Mucosa of descending colon (tissue), 3 donors: ENCODE data around the gene JADE2. TPM values are rescaled to one million over a fixed set of nuclear protein-coding genes. Genes with fewer than 3 reads are reported as not detected.

Experiments
- ATAC-seq: fragments of 200-7000 bp; cut with Tn5 transposase; one replicate; pipeline ENCODE4 v1.9.1; 2020; ENCODE audit warnings: mild to moderate bottlenecking, moderate library complexity
- DNase-seq, 3 donors: peaks; one replicate each; pipeline ENCODE4 v3.0.0-alpha.2; 2020
- H3K36me3 ChIP-seq: fragments of 200-600 bp; one replicate; pipeline ENCODE4 v1.8.0; 2021; ENCODE audit warnings: low read depth, mild to moderate bottlenecking
- H3K4me1 ChIP-seq: fragments of 200-600 bp; one replicate; pipeline ENCODE4 v1.8.0; 2021; ENCODE audit warnings: low read depth, mild to moderate bottlenecking
- H3K4me3 ChIP-seq: fragments of 200-600 bp; one replicate; pipeline ENCODE4 v1.8.0; 2021; ENCODE audit warnings: mild to moderate bottlenecking
- H3K9me3 ChIP-seq: fragments of 200-600 bp; one replicate; pipeline ENCODE4 v1.8.0; 2021; ENCODE audit warnings: mild to moderate bottlenecking
- intact Hi-C, 2 donors: fragments of 100-400 bp; cut with DNase I in 1 of 2; cut with micrococcal nuclease in 1 of 2; formaldehyde crosslinking; loops; one replicate each; pipeline versions ENCODE4 v1.11.0 to v1.11.1; 2022; cut with DNase I, micrococcal nuclease
- total RNA-seq, 3 donors: library from RNA; stranded (reverse); fragmentation: NEBNext Ultra II Directional in 2 of 3; extraction: Animal tissue kit (Norgen Biotek cat#: 25700) in 2 of 3; gene quantifications; one replicate each; pipeline versions ENCODE4 v1.2.1 to v1.2.4, GENCODE V29; 2021 to 2023
- TF ChIP-seq, protein P1 (sequence below): fragments of 200-600 bp; IDR thresholded peaks from one replicate; pipeline ENCODE4 v1.8.0; 2022; ENCODE audit warnings: antibody characterized with exemption, mild to moderate bottlenecking
- donor health status: DM: no; HTN: no; CAD: no; lungs with moderate emphysema.
- donor health status: DM: no; HTN: no; CAD: no.
- donor health status: DM: no; HTN: yes; CAD: no.

The JADE2 gene
- total RNA-seq, 3 donors from 2014 or later, result 31.9 to 69.9 (median 36.2) TPM

DNA sequence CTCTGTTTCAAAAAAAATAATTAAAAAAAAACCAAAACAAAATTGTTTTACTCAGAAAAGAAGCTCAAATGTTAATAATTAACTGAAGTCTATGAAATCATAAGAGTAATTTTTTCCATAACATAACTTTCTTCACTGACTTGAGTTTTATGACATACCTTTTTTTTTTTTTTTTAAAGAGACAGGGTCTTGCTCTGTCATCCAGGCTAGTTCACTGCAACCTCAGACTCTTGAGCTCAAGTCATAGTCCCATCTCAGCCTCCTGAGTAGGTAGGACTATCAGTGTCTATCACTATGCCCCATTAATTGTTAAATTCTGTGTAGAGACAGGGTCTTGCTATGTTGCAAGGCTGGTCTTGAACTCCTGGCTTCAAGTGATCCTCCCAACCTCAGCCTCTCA, 85.3 kb downstream of the JADE2 start:
- no peak overlapping the region for H3K4me3 ChIP-seq
- no peaks in the 10 kb centered on the region for H3K36me3 ChIP-seq
- intact Hi-C loops, result no loop called here
- H3K9me3 ChIP-seq, result no peaks in the 10 kb centered on the region
- ATAC-seq, result peak; percentile 16
- TF ChIP-seq, protein P1, sequence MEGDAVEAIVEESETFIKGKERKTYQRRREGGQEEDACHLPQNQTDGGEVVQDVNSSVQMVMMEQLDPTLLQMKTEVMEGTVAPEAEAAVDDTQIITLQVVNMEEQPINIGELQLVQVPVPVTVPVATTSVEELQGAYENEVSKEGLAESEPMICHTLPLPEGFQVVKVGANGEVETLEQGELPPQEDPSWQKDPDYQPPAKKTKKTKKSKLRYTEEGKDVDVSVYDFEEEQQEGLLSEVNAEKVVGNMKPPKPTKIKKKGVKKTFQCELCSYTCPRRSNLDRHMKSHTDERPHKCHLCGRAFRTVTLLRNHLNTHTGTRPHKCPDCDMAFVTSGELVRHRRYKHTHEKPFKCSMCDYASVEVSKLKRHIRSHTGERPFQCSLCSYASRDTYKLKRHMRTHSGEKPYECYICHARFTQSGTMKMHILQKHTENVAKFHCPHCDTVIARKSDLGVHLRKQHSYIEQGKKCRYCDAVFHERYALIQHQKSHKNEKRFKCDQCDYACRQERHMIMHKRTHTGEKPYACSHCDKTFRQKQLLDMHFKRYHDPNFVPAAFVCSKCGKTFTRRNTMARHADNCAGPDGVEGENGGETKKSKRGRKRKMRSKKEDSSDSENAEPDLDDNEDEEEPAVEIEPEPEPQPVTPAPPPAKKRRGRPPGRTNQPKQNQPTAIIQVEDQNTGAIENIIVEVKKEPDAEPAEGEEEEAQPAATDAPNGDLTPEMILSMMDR, result no peak
- H3K4me1 ChIP-seq, result peaks cover 3% of the 10 kb centered on the region
- no peak for DNase-seq

- ATAC-seq (no peak), DNase-seq (no peak)
- TF ChIP-seq, protein P1, result no peak
- Histone ChIP-seq H3K4me3 (no peak overlapping the region), H3K4me1 (peaks cover 3% of the 10 kb centered on the region), H3K9me3 (no peaks in the 10 kb centered on the region), H3K36me3 (peaks cover under 1% of the 10 kb centered on the region)
- intact Hi-C loops, result no loop called here
Observed at GRCh38 chr5:134611515-134611914, 86.0 kb downstream of the JADE2 start.

DNA sequence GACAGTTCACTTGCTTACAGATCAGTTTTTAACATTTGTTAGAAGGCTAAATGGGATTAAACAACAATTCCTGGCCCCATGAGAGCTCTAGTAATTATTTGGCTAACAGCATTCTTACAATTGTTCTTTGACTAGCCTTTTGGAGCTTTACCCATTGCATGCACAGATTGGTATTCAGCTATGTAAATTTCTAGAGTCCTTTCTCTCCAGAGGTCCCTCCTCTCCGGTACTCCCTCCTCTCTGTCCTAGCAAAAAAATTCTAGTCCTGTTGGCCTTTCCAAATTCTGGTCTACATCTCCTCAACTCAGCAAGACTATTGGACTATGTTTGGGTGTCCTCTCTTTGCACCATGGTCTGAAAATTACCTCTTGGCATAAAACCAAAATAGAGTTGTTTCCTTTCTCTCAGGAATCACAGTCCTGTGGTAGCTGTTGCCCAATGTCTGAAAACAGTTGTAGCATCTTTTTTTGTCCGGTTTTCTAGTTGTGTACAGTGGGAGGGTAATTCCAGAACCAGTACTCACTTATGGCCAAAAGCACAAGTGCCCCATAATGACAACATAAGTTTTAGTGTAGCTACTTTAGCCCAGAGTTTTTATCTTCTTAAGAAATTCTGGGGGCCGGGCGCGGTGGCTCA, 89.1 kb downstream of the JADE2 start:
- TF ChIP-seq, protein P1, result no peak
- Histone ChIP-seq H3K4me1 (peaks cover 3% of the 10 kb centered on the region), H3K9me3 (no peaks in the 10 kb centered on the region), H3K36me3 (peaks cover 13% of the 10 kb centered on the region), H3K4me3 (no peak overlapping the region)
- intact Hi-C loops, result no loop called here
- ATAC-seq, result no peak
- no peak for DNase-seq

DNA sequence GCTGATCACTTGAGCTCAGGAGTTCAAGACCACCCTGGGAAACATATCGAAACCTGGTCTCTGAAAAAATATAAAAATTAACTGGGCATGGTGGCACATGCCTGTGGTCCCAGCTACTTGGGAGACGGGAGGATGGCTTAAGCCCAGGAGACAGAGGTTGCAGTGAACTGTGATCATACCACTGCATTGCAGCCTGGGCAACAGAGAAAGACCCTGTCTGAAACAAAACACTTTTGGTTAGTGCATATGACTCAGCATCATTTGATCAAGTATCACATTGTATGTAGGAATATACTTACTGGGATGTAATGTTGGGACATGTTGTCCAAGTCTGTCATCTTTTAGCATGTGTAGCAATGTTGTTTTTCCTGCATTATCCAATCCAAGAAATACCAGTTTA, 95.2 kb downstream of the JADE2 start:
- peaks cover 4% of the 10 kb centered on the region for H3K4me1 ChIP-seq
- ATAC-seq, result no peak
- TF ChIP-seq, protein P1, result no peak
- intact Hi-C loops, result no loop called here
- no peaks in the 10 kb centered on the region for H3K9me3 ChIP-seq
- no peak overlapping the region for H3K4me3 ChIP-seq
- peaks cover 13% of the 10 kb centered on the region for H3K36me3 ChIP-seq
- no peak for DNase-seq

- Histone ChIP-seq H3K4me3 (no peak overlapping the region), H3K9me3 (no peaks in the 10 kb centered on the region), H3K4me1 (peaks cover 14% of the 10 kb centered on the region), H3K36me3 (no peaks in the 10 kb centered on the region)
- DNase-seq, result no peak
- TF ChIP-seq, protein P1, result no peak
- intact Hi-C loops, result no loop called here
- ATAC-seq, result peak; percentile 43
Observed at GRCh38 chr5:134625559-134625958, 100.1 kb downstream of the JADE2 start.
